NB4 (cell line): Measurements from ENCODE around the gene SNRNP48.

Experiments used
- CTCF ChIP-seq: IDR thresholded peaks from one replicate; pipeline ENCODE4 v1.5.1; 2012; ENCODE audit warnings: low read depth, low read length
- MYC ChIP-seq: IDR thresholded peaks from 2 replicates; pipeline ENCODE4 v1.6.1; 2011; ENCODE audit warnings: low read depth, low read length
- POLR2A ChIP-seq: IDR thresholded peaks from 2 replicates; pipeline ENCODE4 v1.6.1; 2011; ENCODE audit warnings: mild to moderate bottlenecking; ENCODE audit not compliant: insufficient read length; ENCODE audit errors: extremely low read depth
- TF ChIP-seq, protein P1 (sequence below): IDR thresholded peaks from 2 replicates; pipeline ENCODE4 v1.6.1; 2011; ENCODE audit warnings: low read depth, low read length

DNA sequence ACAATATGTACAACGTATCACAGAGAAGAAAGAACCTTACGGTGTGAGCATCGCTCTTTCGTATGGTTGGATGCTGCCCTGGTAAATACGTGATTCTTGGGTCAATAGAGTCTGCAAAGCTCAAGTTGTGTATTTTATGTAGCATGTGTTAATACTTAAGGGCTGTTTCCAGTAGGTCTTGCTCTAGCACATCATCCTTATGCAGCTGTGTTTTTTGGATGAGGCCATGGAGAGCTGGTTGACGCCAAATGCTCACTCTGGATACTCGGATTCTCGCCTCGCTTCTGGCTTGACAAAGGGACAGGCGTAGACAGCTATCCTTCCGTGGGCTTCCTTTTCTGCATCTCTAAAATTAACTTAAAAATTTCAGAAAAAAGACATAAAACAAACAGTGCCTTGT, 38.9 kb downstream of the SNRNP48 start:
- TF ChIP-seq POLR2A (no peak), CTCF (no peak), MYC (no peak)
- TF ChIP-seq, protein P1, sequence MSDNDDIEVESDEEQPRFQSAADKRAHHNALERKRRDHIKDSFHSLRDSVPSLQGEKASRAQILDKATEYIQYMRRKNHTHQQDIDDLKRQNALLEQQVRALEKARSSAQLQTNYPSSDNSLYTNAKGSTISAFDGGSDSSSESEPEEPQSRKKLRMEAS = no peak
